Stimulated activated CD4-positive, alpha-beta T cell treated with anti-CD3 and anti-CD28 coated beads, Interleukin-4, amount 100 ng/mL, for 24 hours (primary cell): ENCODE data around the gene TESK1.
A peak's percentile ranks its signal among the peaks of the same experiment; 100 is the strongest.
"Not testable (repeated sequence)": the region's sequence is repeated elsewhere in the genome, so short reads cannot be mapped to it uniquely, and the experiment has no call there.

Experiments
- DNase-seq: peaks from one replicate; pipeline ENCODE4 v3.0.0-alpha.2; 2020

The TESK1 gene

GRCh38 chr9:35583521-35583920 is 21.5 kb upstream of the TESK1 start:
- not testable (repeated sequence) for DNase-seq

- DNase-seq = not testable (repeated sequence)
These were observed 20.4 kb upstream of the TESK1 start for GRCh38 chr9:35584681-35585080.

- DNase-seq = not testable (repeated sequence)
These were observed 16.6 kb upstream of the TESK1 start for GRCh38 chr9:35588506-35588905.

DNA sequence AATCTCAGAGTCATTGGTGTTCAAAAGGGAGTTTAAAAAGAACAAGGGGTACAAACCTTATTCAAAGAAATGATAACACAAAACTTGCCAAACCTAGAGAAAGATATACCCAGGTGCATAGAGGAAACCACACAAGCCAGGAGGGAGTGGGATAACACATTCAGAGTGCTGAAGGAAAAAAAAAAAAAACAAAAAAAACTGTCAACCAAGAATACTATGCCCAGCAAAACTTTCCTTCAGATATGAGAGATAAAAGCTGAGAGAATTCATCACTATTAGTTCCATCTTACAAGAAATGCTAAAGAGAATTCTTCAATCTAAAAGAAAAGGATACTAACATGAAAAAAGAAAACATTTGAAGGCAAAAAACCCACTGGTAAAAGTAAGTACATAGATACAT is 11.5 kb upstream of the TESK1 start:
- DNase-seq = no peak

GRCh38 chr9:35594471-35594870 is 10.6 kb upstream of the TESK1 start:
- DNase-seq = no peak

DNA sequence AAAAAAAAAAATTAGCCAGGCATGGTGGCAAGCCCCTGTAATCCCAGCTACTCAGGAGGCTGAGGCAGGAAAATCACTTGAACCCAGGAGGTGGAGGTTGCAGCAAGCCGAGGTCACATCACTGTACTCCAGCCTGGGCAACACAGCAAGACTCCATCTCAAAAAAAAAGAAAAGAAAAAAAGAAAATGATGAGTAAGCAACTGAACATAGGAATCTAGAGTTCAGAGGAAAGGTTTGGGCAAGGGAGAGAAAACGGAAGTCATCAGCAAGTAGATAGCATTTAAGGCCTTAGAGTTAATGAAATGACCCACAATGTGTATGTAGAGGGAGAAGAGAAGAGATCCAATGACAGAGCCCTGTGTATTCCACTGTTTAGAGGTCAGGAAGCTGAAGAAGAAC is 8.2 kb upstream of the TESK1 start:
- not testable (repeated sequence) for DNase-seq

DNA sequence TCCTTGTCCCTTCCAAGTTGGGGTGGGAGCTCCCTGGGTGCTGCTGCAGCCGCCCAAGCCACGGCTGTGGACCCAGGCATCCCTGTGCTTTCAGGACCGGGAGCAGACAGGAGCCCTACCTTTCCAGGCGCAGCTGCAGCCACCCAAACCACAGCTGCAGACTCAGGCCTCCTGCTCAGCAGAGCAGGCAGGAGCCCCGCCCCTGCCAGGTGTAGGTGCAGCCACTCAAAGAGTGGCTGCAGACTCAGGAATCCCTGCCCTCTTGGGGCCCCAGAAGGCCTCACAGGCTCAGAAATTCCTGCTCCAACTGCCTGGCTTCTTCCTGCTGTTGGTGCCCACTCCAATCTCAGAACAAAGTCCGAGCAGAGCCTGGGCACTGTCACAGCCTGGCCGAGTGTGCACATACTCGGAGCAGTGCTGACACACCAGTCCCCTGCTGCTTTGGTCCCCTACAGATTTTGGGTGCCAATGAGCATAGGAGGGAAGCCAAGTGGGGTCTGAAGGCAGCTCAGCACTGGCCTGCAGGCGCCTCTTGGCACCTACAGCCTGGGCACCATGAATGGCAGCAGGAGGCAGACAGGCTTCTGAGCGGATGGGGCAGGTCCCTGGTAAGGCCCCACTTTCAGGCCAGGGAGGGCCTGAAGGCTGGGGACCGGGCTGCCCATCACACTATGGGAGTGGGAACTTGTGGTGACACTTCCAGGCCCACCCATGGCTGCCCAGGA is 6.0 kb upstream of the TESK1 start:
- no peak for DNase-seq

DNA sequence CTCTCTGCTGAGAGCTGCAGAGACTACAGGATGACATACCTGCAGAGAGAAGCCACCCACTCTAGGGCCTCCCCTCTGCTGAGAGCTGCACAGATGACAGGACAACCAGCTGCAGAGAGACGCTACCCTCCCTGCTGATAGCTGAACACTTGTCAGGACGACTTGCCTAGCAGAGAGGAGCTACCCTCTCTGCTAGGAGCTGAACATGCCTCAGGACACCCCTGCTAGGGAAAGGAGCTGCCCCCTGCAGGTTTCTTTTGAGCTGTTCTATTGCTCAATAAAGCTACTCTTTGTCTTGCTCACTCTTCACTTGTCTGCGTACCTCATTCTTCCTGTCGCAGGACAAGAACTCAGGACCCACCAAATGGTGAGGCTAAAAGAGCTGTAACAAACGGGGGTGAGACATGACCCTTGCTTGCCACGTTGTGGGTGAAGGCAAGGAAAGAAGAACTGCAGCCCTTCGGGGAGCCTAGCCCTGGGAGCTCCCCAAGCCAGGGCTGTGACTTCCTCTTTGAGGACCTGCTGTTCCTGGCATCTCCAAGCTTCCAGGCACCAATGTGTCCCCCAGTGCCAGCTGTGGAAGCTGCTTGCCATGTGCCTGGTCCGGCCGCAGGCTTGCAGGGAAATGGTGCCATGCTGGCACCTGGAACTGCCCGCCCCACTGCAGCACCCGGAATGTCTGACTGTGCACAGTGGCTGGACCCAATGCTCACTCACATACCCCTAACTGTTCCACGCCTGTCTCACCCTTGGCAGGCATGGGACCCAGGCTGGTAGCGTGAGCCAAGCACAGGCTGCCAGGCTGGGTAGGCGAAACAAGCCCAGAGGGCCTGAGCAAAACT is 5.1 kb upstream of the TESK1 start:
- DNase-seq = no peak

DNA sequence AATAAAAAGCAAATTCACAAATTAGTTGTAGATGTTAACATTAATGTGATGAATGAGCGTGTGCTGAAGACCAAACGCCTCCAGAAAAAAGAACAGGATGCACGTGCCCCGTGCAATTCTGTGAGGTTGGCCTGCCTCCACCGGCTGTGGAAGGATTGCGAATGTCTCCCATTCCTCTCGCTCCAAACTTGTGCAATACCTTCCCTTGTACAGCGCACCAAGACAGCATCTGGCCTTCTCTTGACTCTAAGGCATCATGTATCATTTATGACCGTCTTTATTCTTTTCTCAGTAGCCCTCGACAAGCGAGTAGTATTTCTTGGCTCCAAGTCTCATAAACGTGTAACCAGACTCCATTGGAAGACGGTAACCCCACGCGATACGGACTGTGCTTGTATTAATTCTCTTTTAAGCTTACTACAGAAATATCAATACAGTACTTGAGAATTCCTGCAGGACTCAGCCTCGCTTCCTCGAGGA is 1.5 kb upstream of the TESK1 start:
- DNase-seq = peak; percentile 26

DNA sequence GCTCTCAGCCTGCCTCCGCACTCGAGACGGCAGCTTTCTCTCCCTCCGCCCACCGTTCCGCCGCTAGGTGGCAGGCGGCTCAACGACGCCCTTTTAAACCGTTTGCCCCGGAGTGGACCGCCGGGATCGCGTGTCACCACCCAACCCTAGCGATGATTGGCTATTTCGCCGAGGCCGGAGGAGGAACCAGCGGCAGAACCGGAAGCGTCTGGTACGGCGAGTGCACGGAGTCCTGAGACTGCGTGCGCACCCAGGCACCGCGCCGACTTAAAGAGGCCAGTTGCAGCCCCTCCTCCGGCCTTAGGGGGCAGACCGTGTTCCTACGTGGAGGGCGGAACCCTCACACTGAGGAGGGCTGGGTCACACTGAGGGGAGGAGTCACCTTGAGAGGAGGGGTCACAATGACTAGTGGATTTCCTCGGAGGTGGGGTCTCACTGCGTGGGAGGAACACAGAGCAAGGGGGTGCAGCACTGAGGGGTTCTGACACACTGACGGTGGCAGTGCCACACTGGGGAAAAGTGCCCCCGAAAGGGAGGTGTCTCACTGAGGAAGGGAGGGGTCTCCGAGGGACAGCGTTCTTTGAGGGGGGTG is 980 bp upstream of the TESK1 start:
- DNase-seq = peak; percentile 100

GRCh38 chr9:35605351-35606137 is 482 bp downstream of the TESK1 start:
- DNase-seq = peak; percentile 38

DNA sequence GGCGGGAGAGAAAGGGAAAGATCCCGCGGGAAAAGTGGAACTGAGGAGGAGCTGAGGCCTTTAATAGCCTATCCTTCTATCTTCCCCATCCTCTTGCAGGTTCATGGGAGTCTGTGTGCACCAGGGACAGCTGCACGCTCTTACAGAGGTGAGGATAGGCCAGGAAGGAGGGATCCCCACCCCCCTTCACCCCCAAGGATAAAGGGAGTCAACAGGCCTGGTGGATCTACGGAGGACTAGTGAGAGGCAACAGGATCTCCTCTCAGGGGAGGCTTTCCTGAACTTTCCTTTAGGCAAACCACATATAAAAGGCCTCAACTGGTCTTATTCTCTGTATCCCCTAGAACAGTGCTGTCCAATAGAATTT is 1.1 kb downstream of the TESK1 start:
- no peak for DNase-seq

- no peak for DNase-seq
These were observed 1.7 kb downstream of the TESK1 start for GRCh38 chr9:35606726-35607125.

- no peak for DNase-seq
These were observed 3.2 kb downstream of the TESK1 start for GRCh38 chr9:35608221-35608620.

DNA sequence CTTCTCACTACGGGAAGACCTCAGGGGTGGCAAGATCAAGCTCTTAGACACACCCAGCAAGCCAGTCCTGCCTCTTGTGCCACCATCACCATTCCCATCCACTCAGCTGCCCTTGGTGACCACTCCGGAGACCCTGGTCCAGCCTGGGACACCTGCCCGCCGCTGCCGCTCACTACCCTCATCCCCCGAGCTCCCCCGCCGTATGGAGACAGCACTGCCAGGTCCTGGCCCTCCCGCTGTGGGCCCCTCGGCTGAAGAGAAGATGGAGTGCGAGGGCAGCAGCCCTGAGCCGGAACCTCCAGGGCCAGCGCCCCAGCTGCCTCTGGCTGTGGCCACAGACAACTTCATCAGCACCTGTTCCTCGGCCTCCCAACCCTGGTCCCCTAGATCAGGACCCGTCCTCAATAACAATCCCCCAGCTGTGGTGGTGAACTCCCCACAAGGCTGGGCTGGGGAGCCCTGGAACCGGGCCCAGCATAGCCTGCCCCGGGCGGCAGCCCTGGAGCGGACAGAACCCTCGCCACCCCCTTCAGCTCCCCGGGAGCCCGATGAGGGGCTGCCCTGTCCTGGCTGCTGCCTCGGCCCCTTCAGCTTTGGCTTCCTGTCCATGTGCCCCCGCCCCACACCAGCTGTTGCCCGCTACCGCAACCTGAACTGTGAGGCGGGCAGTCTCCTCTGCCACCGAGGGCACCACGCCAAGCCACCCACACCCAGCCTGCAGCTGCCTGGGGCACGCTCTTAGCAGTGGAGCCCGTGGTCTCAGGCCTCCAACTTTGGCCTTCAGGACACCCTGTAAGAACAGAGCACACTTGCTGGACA is 4.1 kb downstream of the TESK1 start:
- no peak for DNase-seq

DNA sequence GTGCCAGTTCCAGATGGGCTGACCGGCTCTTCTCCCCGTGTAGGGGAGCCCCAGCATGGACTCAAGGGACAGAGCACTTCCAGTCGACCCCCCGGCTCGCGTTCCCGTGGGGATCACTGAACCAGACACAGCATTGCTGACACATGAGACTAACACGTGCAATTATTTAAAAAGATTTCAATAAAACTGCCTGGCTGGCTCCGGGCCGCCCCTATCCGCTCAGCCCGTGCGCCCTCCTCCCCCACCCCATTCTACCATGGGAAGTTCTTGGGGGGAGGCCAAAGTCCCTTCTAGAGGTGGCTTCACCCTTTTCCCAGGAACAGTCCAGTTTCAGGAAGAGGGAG is 4.7 kb downstream of the TESK1 start:
- DNase-seq = no peak

DNA sequence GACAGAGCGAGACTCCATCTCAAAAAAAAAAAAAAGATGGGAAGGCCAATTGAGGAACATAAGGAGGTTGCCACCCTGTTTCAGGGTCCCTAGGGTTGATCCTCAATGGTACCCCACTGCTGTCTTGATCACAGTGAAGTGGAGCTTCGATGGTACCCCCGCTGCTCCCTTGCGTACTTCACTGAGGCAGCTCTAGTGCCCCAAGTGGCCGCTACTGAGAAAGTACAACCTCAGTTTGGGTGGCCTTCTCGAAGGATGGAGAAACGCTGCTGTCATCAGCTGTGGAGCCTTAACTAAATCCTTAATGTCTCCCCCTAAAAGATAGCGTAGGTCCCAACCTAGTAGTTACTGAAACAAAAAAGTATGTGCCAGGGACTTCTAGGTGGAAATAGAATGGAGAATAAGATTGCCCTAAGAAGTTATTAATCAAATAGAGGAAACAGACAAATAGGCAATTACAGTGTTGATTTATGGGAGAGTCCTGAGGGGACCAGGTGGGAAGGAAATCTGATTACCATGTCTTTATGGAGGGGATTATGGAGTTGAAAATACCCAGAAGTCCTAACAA is 6.3 kb downstream of the TESK1 start:
- DNase-seq = peak; percentile 65

GRCh38 chr9:35612066-35612465 is 7.0 kb downstream of the TESK1 start:
- DNase-seq = not testable (repeated sequence)

GRCh38 chr9:35612843-35613242 is 7.8 kb downstream of the TESK1 start:
- no peak for DNase-seq

DNA sequence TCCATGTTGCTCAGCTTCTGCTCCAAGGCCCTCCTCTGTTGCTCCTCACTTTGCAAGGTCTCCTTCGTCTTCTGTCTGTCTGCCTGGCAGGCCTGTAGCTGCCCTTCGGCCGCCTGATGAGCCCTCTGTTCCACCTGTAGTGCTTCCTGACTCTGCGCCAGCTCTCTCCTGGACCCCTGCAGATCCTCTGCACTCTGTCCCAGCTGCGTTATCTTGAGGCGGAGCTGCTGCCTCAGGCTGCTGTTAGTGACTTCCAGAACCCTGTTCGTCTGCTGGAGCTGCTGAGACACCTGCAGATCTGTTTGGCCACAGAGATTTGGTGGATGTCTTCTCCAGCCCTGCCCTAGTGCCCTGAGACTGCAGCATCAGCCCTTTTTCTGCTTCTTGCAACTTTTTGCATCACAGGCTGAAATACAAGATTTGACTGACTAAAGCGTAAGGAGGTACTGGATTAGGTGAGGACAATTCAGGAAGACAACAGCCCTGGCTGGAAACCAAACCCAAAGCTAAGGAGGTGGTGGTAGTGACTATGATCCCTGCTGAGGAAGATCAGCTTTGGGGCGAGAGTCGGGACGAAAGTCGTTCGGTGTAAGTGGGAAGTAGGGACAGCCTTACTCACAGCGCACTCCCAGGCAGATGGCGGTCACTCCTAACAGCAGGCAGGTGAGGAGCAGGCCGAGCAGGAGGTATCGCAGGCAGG is 11.1 kb downstream of the TESK1 start:
- no peak for DNase-seq
